Measurements from ENCODE around the gene CDKAL1. TPM values are rescaled to one million over a fixed set of nuclear protein-coding genes. Genes with fewer than 3 reads are reported as not detected.

CDKAL1 gene
- total and polyA plus RNA-seq, 10 donors, result 4.8 to 26.9 (median 20.1) TPM

GRCh38 chr6:20892365-20892764 is 358.1 kb downstream of the CDKAL1 start:
- Histone ChIP-seq H3K36me3 (peaks cover 0 to 3% (median 0%) of the 10 kb centered on the region in 6 donors), H3K4me3 (no peak overlapping the region), H3K27ac (no peak overlapping the region), H3K27me3 (replicated peaks in 1 of 7) (no peaks in the 10 kb centered on the region), H3K9me3 (peaks cover 0 to 11% (median 7%) of the 10 kb centered on the region in 8 donors), H3K4me1 (no peaks in the 10 kb centered on the region)
- no peak for DNase-seq
- 54 to 72% (median 69%) methylated on average over 2 of the region's 2 CpGs for WGBS, 5 donors
- intact Hi-C loops (cut with DNase I; ENCODE audit: low total_unique reads), result no loop called here
- no peak for TF ChIP-seq CTCF (IDR thresholded peaks at IDR 0.05 in 8 of 11, conservative IDR thresholded peaks at IDR 0.05 in 3 of 11)
- TF ChIP-seq POLR2AphosphoS5 (IDR thresholded peaks at IDR 0.05), result no peak
- TF ChIP-seq POLR2A (IDR thresholded peaks at IDR 0.05), result no peak

- no peak for DNase-seq
- Histone ChIP-seq H3K9me3 (peaks cover 0 to 3% (median 0%) of the 10 kb centered on the region in 8 donors), H3K4me3 (no peak overlapping the region), H3K36me3 (peaks cover 0 to 3% (median 0%) of the 10 kb centered on the region in 6 donors), H3K4me1 (no peaks in the 10 kb centered on the region), H3K27ac (no peak overlapping the region), H3K27me3 (replicated peaks in 1 of 7) (no peaks in the 10 kb centered on the region)
- TF ChIP-seq POLR2AphosphoS5 (IDR thresholded peaks at IDR 0.05) (no peak), CTCF (IDR thresholded peaks at IDR 0.05 in 8 of 11, conservative IDR thresholded peaks at IDR 0.05 in 3 of 11) (no peak), POLR2A (IDR thresholded peaks at IDR 0.05) (no peak)
- intact Hi-C loops (cut with DNase I; ENCODE audit: low total_unique reads), result no loop called here
Observed at GRCh38 chr6:20893412-20893811, 359.2 kb downstream of the CDKAL1 start.

GRCh38 chr6:20900389-20901160 is 366.3 kb downstream of the CDKAL1 start:
- DNase-seq, result no peak
- 81 to 89% (median 87%) methylated on average over 7 of the region's 7 CpGs for WGBS, 5 donors
- Histone ChIP-seq H3K27ac (no peak overlapping the region), H3K4me3 (no peak overlapping the region), H3K9me3 (peaks cover 0 to 21% (median 11%) of the 10 kb centered on the region in 8 donors), H3K4me1 (no peaks in the 10 kb centered on the region), H3K36me3 (peaks cover 0 to 3% (median 0%) of the 10 kb centered on the region in 6 donors), H3K27me3 (replicated peaks in 1 of 7) (no peaks in the 10 kb centered on the region)
- intact Hi-C loops (cut with DNase I; ENCODE audit: low total_unique reads), result no loop called here
- TF ChIP-seq POLR2A (IDR thresholded peaks at IDR 0.05) (no peak), POLR2AphosphoS5 (IDR thresholded peaks at IDR 0.05) (no peak), CTCF (IDR thresholded peaks at IDR 0.05 in 8 of 11, conservative IDR thresholded peaks at IDR 0.05 in 3 of 11) (no peak)

- no peak for DNase-seq
- TF ChIP-seq POLR2A (IDR thresholded peaks at IDR 0.05), result no peak
- TF ChIP-seq CTCF (IDR thresholded peaks at IDR 0.05 in 8 of 11, conservative IDR thresholded peaks at IDR 0.05 in 3 of 11), result no peak
- TF ChIP-seq POLR2AphosphoS5 (IDR thresholded peaks at IDR 0.05), result no peak
- intact Hi-C loops (cut with DNase I; ENCODE audit: low total_unique reads), result no loop called here
- Histone ChIP-seq H3K27me3 (replicated peaks in 1 of 7) (no peaks in the 10 kb centered on the region), H3K4me1 (no peaks in the 10 kb centered on the region), H3K27ac (no peak overlapping the region), H3K36me3 (peaks cover 0 to 3% (median 0%) of the 10 kb centered on the region in 6 donors), H3K4me3 (no peak overlapping the region), H3K9me3 (peaks cover 0 to 22% (median 11%) of the 10 kb centered on the region in 8 donors)
- 81 to 99% (median 83%) methylated on average over 4 of the region's 4 CpGs for WGBS, 5 donors
Observed at GRCh38 chr6:20905377-20905776, 371.1 kb downstream of the CDKAL1 start.

All from spleen (tissue), 11 donors.